K562 (cell line): ENCODE data around the gene EXOC3L1. TPM values are rescaled to one million over a fixed set of nuclear protein-coding genes. Genes with fewer than 3 reads are reported as not detected.

Experiments
- MXI1 ChIP-seq: IDR thresholded peaks from 2 replicates; pipeline ENCODE4 v1.6.1; 2011; ENCODE audit warnings: low read depth, mild to moderate bottlenecking, improper control_type of control experiment, low read length
- NR1H2 ChIP-seq: sonication (generic); formaldehyde crosslinking; IDR thresholded peaks from 2 replicates; pipeline ENCODE4 v1.4.0; 2020; ENCODE audit warnings: mild to moderate bottlenecking, missing genetic modification reagents
- NUFIP1 ChIP-seq: fragments of 450-650 bp; IDR thresholded peaks from 2 replicates; pipeline ENCODE4 v1.6.1; 2018; ENCODE audit not compliant: partially characterized antibody
- PHF21A ChIP-seq: fragments of 450-650 bp; IDR thresholded peaks from 2 replicates; pipeline ENCODE4 v1.6.1; 2017; ENCODE audit warnings: low read depth, borderline replicate concordance
- POLR2G ChIP-seq: fragments of 200-400 bp; formaldehyde crosslinking; IDR thresholded peaks from 2 replicates; pipeline ENCODE4 v1.6.1; 2017; ENCODE audit warnings: low read depth, mild to moderate bottlenecking, antibody characterized with exemption, low read length, moderate library complexity
- SPI1 ChIP-seq: IDR thresholded peaks from 2 replicates; pipeline ENCODE4 v1.6.1; 2011; ENCODE audit warnings: low read depth, low read length, control low read depth, borderline replicate concordance
- STAG1 ChIP-seq: sonication (generic); formaldehyde crosslinking; IDR thresholded peaks from 2 replicates; pipeline ENCODE4 v1.5.0; 2020; ENCODE audit warnings: missing genetic modification reagents, borderline replicate concordance
- ZNF79 ChIP-seq: fragments of 250-450 bp; sonication (Bioruptor Pico); IDR thresholded peaks from 2 replicates; pipeline ENCODE4 v1.4.0; 2020; ENCODE audit warnings: low read depth, mild to moderate bottlenecking, moderate library complexity
- polyA plus RNA-seq, 8 experiments: library from polyadenylated mRNA; depleted of rRNA in 4 of 8; stranded (reverse) in 5 of 8; unstranded in 3 of 8; fragments of >200 nt; fragmentation: Nextera tagmentation in 2 of 8; fragmentation: Illumina TruSeq in 1 of 8; extraction: Ambion mirVana in 2 of 8; extraction: Trizol in 1 of 8; gene quantifications; 2 replicates each; pipeline versions ENCODE4 v1.2.1 to v1.2.3, GENCODE V29; 2011 to 2014; ENCODE audit warnings: inconsistent platforms in 1 of 8, missing spikeins in 1 of 8
- total RNA-seq, 7 experiments: library from RNA; depleted of rRNA in 6 of 7; stranded (reverse); fragments of >200 nt in 6 of 7; fragmentation: Illumina TruSeq in 2 of 7; extraction: Trizol in 2 of 7; gene quantifications; 2 replicates each; pipeline versions ENCODE4 v1.2.1 to v1.2.3, GENCODE V29; 2011 to 2021; ENCODE audit warnings: low replicate concordance in 1 of 7
- TF ChIP-seq, protein P1 (sequence below): sonication (generic); formaldehyde crosslinking; IDR thresholded peaks from 2 replicates; pipeline ENCODE4 v1.8.0; 2022; ENCODE audit warnings: mild to moderate bottlenecking, missing genetic modification reagents, borderline replicate concordance

EXOC3L1 gene
- total and polyA plus RNA-seq, 9 of the 15 experiments (the other 6 are each of a cell fraction or from before 2014, with no cell fraction given): 0.08 TPM; not detected in 8

DNA sequence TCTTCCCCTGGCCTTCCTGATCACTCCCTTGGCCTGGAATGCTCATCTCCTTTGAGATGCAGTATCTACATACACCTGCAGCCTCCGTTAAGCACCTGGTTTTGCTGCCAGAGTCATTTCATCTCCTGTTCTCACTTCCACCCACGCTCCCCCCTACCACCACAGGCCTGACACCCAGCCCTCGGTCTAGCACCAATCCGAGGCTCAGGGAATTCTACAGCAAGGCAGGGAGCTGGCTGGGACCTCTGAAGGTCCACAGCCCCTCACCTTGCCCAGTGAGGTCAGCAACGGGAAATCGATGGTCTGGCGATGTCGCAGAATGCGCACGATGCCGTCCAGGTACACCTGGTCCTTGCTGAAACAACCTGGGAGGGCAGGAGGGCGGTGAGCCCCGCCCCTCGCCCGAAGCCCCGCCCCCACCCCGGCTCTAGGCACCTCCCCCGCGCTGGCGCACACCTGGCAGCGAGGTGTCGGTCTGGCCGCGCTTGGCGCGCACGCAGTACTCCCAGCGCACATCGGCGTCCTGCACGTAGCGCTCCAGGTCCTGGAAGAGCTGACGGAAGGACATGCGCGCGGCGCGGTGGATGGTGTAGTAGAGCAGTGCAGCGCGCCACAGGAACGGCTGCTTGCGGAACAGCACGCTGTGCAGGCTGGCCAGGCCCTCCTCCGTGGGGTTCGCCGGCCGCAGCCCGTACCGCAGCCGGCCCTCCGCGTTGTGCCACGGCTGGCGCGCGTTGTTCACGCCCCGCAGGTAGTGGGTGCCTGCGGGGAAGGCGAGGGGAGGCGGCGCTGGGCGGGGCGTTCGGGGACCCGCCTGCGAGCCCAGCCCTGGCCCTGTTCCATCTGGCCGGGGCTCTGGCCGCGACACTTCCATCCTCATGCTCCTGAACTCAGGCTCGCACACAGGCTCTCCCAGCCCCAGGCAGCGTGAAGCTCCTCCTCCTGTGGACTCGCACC is 11.9 kb downstream of the EXOC3L1 start (continued):
- TF ChIP-seq MXI1 (no peak), POLR2G (peak; percentile 57), PHF21A (no peak), STAG1 (CRISPR knock-in tag) (no peak), NR1H2 (no peak), ZNF79 (CRISPR knock-in tag) (no peak), SPI1 (no peak), NUFIP1 (no peak)
- TF ChIP-seq, protein P1, sequence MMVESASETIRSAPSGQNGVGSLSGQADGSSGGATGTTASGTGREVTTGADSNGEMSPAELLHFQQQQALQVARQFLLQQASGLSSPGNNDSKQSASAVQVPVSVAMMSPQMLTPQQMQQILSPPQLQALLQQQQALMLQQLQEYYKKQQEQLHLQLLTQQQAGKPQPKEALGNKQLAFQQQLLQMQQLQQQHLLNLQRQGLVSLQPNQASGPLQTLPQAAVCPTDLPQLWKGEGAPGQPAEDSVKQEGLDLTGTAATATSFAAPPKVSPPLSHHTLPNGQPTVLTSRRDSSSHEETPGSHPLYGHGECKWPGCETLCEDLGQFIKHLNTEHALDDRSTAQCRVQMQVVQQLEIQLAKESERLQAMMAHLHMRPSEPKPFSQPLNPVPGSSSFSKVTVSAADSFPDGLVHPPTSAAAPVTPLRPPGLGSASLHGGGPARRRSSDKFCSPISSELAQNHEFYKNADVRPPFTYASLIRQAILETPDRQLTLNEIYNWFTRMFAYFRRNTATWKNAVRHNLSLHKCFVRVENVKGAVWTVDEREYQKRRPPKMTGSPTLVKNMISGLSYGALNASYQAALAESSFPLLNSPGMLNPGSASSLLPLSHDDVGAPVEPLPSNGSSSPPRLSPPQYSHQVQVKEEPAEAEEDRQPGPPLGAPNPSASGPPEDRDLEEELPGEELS (CRISPR knock-in tag): no peak
